ENCODE data around the gene PCYT1A.
"Not testable (repeated sequence)": the region's sequence is repeated elsewhere in the genome, so short reads cannot be mapped to it uniquely, and the experiment has no call there.

PCYT1A gene

DNA sequence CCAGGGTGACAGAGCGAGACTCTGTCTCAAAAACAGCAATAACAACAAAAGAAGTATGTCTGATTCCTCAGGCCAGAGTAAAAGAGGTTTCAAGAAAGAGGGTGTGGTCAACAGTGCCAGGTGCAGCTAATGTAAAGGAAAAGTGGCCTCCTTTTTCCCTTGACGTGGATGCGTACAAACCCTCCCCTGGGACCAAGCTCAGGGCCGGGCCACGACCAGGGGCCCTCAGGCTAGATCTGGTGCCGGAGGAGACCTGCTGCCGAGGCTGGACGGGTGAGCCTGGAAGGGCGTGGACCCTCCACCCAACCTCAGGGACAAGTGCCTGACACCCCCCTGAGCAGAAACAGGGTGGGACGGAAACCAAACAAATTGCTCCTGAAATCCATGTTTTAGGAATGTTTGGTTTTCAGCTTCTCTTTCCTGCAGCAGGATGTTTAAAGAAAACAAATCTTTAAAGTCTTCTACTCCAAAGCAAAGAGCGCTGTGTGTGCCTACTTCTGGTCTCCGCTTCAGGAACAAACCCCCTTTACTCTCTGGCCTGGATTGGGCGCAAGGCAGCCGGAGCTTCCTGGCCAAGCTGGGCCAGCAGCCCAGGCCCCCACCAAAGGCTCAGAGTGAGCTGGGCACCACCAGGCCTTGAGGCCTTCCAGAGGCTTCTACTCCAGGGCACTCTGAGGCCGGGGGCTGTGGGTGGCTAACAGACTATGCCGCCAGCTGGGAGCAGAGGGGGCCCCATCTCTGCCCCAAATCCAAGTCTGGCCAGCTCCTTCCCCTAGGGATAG, 97.8 kb downstream of the PCYT1A start:
- TF ChIP-seq CTCF (IDR thresholded peaks at IDR 0.05; ENCODE audit: control insufficient read depth, extremely low read depth, insufficient read depth), result no peak
- H3K4me3 ChIP-seq (ENCODE audit: low read depth, low read length), result no peak overlapping the region
- no peak for DNase-seq (ENCODE audit: low read depth)

GRCh38 chr3:196186651-196187573, 100.6 kb downstream of the PCYT1A start:
- DNase-seq (ENCODE audit: low read depth), result no peak
- H3K4me3 ChIP-seq (ENCODE audit: low read depth, low read length), result no peak overlapping the region
- TF ChIP-seq CTCF (IDR thresholded peaks at IDR 0.05; ENCODE audit: control insufficient read depth, extremely low read depth, insufficient read depth), result no peak

GRCh38 chr3:196184881-196185280, 102.6 kb downstream of the PCYT1A start:
- no peak for DNase-seq (ENCODE audit: low read depth)
- H3K4me3 ChIP-seq (ENCODE audit: low read depth, low read length), result no peak overlapping the region
- TF ChIP-seq CTCF (IDR thresholded peaks at IDR 0.05; ENCODE audit: control insufficient read depth, extremely low read depth, insufficient read depth), result no peak

DNA sequence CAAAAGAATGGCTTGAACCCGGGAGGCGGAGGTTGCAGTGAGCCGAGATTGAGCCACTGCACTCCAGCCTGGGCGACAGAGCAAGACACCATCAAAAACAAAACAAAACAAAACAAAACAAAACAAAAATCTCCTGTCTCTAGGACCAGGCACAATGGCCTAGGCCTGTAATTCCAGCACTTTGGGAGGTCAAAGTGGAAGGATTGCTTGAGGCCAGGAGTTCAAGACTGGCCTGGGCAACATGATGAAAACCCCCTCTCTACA, 103.4 kb downstream of the PCYT1A start:
- DNase-seq (ENCODE audit: low read depth); H3K4me3 ChIP-seq (ENCODE audit: low read depth, low read length): not testable (repeated sequence)

GRCh38 chr3:196181127-196181546, 106.4 kb downstream of the PCYT1A start:
- no peak for DNase-seq (ENCODE audit: low read depth)
- no peak overlapping the region for H3K4me3 ChIP-seq (ENCODE audit: low read depth, low read length)
- TF ChIP-seq CTCF (IDR thresholded peaks at IDR 0.05; ENCODE audit: control insufficient read depth, extremely low read depth, insufficient read depth), result no peak

GRCh38 chr3:196180346-196180745, 107.2 kb downstream of the PCYT1A start:
- no peak for TF ChIP-seq CTCF (IDR thresholded peaks at IDR 0.05; ENCODE audit: control insufficient read depth, extremely low read depth, insufficient read depth)
- DNase-seq (ENCODE audit: low read depth), result no peak
- H3K4me3 ChIP-seq (ENCODE audit: low read depth, low read length), result no peak overlapping the region
